HG03095 (cell line): Measurements from ENCODE around the gene DPT.
"Not testable (repeated sequence)": the region's sequence is repeated elsewhere in the genome, so short reads cannot be mapped to it uniquely, and the experiment has no call there.

Source experiments
- ATAC-seq: cut with Tn5 transposase; IDR thresholded peaks from one replicate; pipeline ENCODE4 v1.9.1; 2021; ENCODE audit warnings: moderate library complexity; ENCODE audit not compliant: unreplicated experiment

Gene DPT

DNA sequence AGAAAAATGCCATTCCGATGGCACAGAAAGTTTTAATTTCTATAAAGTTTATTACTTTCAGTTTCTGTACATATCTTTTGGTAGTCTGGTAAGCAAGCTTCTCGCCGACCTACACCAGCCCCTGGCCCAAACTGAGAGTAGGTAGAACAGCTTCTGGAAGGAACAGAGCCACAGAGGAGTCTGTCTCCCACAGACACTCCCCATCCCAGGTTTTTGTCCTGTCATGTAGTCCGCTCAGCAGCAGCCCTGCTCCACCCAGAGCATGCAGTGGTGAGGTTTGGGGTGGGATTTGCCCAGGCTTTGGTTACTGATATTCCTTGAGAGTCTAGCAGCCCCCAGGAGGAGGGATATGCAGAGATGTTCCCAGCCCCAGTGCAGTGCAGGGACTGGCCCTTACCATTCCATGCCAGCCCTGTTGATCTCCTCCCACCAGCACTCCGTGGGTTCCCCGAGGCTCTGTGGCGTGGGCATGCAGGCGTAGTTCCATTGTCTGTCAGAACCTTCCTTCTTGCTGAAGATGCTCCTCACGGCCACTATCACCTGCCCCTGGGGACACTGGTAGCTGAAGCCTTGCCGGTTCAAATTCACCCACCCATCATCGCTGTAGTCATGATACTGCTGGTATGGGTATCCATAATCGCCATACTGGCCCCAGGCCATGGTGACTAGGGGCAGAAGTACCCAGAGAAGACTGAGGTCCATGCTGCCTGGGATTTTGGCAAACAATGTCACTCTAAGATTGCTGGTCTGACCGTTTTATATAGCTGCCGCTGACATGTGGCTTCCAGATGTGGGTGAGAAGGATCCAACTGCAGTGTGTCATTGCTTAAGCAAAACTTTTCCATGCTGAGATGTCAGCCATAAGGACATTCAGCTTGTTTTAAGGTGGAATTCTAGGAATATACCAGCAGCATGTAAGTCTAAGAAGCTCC lies at the start of gene DPT:
Gene DPT, minus strand, starts transcription at position 734 of the 932 bp plus-strand sequence. Its CDS starts 32 bp downstream, at position 702.
- no peak for ATAC-seq

DNA sequence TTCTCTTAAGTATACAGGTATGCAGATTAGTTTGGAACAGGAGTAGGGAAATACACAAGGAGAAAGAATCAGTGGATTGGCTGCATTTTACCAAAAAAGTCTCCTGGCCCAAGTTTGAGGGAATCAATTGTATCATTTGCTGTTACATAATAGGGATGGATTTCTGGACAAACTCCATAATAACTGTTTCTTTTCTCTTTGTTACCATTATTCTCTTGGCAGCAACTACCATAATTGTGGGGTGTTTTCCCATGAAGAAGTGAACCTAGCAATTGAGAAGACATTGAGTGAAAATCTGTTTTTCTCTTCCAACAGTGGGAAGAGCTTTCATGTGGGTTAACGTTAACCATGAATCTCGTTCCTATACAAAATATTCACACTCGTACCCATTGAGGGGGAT lies 46.4 kb upstream of the DPT start:
- ATAC-seq, result no peak

DNA sequence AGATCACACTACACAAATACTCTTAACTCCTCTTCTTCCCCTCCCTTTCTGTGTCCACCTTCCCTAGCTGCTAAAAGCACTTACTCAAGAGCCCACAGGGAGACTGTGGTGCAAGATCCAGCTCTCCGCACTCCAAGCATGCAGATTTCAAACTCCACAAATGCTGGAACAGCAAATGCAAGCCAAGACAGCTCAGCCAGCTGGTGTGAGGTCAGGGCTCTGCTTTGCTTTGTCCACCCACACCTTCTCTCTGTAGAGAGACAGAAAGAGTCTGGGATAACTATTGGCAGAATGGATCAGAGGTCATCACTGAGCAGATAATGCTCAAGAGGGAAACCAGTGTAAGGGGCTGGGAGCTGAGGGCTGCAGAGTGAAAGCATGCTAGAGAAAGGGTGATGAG lies 45.2 kb upstream of the DPT start:
- no peak for ATAC-seq

DNA sequence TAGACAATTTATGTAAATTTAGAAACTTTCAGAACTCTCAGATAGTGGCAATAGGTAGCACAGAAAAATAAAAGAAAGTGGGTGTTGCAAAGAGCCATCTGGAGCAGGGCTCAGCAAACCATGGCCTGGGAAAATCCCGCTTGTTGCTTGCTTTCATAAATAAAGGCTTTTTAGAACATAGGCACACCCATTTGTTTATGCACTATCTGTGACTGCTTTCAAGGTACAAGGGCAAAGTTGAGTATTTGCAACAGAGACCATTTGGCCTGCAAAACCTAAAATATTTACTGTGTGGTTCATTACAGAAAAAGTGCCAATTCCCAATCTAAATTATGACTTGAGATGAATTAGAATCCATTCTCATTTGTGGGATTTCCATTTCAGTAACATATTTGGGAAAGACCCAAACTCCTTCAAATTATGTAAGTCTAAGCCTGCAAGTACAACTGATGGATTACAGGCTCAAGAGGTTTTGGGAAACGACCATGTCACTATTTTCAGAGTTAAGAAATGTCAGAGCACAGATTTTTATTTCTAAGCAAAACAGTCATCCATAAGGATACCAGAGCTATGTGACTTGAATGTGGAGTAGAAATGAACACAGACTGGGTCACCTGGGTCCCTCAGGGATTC lies 43.5 kb upstream of the DPT start:
- no peak for ATAC-seq

DNA sequence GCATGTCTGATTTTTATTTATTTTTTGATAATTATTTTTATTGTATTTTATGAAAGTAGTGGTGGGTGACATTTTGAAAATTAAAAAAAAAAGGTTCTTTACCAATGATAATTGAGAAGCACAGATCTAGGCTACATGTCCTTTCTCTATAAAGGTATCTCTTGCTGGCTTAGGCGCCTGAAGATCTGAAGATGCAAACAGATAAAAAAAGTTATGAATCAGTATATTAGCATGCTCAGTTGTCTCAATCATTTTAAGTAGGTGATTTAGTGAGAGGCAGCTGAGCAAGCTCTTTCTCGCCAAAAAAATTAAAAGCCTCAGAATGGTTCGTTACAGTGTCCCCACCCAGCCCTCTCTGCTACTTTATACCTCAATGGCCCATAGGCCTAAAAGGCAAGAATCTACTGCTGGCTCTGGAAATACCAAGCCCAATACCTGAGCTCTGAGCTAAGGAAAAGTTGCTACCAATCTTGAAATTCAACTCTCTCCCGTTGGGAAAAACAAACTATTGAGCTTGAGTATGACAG lies 42.2 kb upstream of the DPT start:
- no peak for ATAC-seq

DNA sequence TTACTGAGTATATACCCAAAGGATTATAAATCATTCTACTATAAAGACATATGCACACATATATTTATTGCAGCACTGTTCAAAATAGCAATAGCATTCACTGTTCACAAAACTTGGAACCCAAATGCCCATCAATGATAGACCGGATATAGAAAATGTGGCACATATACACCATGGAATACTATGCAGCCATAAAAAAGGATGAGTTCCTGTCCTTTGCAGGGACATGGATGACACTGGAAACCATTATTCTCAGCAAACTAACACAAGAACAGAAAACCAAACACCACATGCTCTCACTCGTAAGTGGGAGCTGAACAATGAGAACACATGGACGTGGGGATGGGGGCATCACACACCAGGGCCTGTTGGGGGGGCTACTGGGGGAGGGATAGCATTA lies 40.9 kb upstream of the DPT start:
- ATAC-seq, result not testable (repeated sequence)

DNA sequence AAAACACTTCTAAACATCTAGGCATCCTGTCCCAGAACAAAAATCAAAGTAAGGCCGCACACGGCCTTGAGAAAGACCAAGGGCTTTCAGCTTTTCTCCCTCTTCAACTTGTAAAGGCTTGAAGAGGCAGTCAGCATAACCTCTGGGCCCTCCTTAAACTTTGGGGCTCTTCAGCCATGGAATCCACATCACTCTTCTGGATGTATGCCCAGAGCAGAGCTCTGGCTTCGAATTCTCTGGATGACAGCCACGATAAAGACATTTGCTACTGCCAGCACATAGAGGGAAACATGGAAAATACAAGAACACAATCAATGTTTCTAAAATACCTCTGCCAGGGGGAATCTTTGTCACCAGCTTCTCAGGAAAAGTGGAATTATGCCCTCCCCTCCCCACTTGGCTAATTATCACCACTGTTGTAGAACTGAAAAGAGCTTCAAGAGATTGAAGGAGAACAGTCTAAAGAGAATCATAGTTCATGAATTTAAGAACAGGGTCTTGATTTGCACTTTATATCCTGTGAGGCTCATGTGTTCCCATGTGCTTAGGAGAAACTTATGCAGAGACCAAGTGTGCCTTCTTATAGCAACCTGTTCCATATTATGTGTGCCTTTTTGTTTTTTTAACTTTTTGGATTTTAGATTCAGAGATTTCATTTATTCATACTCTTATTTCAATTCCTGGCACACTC lies 39.0 kb upstream of the DPT start:
- ATAC-seq, result no peak

DNA sequence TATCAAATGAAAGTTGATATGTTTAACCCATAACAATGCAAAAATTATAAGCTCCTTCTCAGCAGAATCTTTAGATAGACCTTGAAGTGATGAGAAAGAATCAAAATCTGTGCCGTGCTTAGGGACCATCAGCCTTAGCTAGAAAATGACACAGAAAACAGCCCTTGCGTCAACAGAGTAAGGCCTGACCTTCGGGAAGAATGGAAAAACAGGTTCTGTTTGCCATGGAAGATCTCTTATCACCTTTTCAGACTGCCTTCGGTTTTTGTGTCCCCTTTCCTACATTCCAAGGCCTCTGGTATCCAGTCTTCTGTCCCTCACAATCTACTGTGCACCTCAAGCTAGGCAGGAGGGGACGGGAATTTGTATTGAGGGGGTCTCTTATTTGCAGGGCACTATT lies 37.6 kb upstream of the DPT start:
- ATAC-seq, result no peak

DNA sequence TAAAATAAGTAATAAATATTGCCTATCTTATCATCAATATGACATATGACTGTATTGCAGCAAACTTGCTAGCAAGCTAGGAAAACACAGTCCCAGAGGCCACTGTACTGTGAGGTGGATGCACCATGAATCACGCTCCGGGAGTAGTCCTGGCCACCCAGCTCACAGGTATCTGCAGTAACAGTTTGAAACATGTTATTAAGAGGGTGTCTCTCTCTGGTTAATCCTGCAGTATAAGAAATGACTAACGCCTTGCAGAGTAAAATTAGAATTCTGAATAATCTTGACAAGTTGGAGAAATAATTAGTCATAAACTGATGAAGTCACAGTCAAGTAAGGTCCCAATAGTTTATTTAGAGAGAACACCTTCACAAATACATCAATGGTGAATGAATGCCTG lies 34.0 kb upstream of the DPT start:
- no peak for ATAC-seq

DNA sequence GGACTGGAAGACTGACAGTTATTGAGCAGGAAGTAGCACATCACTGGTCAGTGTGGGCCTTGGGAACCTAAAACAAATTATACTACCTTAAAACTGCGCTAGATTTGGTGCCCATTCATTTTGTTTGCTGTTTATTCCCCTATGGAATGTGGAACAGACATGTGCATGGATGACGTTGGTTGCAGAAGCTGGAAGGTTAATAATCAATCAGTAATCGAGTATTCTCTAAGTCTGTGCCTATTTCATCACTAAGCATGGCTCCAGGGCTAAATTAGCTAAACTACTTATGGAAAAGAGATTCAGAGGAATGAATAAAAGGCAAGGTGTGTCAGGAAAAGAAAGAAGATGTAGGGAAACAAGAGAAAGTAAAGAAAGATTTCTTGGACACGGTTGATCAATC lies 33.5 kb upstream of the DPT start:
- ATAC-seq, result no peak

DNA sequence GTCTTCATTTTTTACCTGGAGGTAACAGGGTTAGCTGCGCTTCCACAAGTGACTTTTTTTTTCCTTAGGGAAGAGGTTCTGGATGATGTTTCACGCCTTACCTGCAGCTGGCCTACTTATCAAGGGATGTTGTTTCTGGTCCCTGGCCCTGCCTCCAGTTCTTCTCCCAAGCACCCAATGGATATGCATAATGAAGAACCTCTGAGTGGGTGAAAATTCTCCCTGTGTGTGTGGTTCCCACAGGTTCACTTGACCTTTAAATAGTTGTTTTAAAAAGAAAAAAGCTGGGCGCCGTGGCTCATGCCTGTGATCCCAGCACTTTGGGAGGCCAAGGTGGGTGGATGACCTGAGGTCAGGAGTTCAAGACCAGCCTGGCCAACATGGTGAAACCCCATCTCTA lies 31.8 kb upstream of the DPT start:
- no peak for ATAC-seq

DNA sequence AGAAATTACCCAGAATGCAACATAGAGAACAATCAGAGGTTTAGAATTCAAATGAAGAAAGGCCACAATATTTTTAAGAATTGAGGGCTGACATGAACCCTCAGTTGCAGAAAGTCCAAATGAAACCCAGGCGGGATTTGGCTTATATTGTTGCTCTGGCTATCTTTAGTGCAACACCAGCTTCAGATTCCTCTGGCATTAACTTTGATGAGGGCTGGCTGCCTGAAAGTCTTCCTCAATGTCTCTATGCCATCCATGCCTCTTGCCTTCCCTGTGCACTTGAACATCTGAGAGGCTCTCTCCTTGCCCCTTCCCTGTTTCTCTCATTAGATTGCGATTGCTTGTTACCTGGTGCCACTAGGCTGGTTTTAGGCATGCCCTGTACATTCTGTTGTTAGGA lies 31.2 kb upstream of the DPT start:
- ATAC-seq, result no peak

DNA sequence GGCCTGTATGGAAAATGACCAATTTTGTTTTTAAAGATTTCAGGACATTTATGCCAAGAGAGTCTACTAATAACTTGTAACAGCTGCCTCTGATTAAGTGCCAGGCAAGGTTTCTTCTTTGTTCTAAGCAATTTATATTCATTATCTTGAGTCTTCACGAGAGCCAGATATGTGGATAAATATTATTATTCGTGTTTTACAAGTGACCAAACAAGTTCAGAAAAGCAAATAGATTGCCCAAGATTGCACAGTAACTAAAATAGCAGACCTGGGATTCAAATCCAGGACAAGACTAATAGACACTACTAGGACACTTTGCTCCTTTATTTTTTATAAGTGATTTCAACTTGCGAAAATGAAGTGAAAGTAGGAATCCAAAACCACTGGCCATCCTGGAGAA lies 30.1 kb upstream of the DPT start:
- ATAC-seq, result no peak

DNA sequence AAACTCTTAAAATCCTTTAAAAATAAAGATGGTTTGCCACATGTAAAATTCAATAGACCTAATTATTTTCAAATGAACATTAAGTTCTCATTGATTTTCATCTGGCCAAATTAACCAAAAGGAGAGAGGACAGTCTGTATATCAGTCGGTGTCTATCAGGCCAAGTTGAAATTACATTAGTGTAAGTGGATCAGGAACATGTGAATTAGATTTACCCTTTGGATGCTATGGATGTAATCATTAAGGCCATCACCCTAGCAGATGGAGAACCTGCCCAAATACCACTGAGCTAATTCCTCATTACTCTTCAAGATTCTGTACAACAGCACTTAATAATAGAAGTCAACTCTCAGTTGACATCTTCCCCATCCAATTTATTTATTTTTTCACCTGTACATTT lies 29.5 kb upstream of the DPT start:
- no peak for ATAC-seq

DNA sequence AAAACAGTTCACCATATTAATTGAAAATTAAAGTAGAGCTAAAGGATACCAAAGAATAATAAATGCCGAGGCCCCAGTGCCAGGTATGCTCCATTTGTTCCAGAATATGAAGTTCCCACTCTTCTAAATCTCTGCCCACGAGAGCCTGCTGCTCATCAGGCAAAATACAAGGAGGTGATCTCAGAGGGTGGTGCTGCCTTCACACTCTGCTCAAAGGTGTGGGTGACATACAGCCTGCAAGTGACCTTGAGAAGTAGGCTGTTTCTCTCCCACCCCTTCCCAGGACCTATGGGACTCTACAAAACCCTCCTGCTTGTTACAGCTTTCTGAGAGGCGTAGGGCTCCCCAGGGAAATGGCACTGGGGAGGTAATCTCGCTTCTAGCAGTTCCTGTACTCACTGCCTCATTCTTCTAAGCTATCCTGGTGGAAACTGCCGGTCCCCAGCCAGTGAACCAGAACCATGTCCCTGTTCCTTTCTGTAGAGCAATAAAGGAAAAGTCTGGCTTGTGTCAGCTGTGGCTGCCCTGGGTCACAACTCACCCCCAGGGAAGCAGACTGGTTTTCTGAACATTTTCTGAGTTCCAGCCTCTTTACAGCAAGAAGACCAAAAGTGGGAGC lies 26.9 kb upstream of the DPT start:
- no peak for ATAC-seq

DNA sequence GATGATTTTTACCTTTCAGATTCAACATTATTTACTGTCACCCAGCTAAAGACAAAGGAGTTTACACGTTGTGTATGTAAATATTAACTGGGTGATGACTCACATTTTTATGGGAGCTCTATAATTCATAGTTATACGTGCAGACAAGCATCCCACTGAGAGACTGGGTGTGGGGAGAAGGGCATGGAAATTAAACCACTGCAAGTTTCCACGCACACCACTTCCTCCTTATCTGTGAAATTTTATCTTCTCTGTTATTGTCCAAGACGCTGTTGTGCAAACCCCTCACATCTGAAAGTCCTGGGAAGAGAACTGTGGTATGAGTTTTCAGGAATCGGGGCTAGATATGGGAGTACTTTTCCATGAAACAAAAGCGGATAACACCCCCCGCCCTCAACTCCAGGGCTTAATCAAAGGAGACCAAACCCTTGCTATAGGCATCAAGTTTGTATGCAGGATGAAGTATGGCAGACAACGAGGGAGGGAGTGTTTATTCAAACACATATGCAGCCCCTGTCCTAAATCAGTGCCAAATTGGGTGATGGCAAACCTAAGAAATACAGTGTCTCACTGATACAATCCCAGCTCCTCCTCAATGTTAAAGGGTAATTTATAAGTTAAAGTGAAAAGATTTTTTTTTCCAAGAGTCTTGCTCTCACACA lies 23.3 kb upstream of the DPT start:
- ATAC-seq, result no peak

DNA sequence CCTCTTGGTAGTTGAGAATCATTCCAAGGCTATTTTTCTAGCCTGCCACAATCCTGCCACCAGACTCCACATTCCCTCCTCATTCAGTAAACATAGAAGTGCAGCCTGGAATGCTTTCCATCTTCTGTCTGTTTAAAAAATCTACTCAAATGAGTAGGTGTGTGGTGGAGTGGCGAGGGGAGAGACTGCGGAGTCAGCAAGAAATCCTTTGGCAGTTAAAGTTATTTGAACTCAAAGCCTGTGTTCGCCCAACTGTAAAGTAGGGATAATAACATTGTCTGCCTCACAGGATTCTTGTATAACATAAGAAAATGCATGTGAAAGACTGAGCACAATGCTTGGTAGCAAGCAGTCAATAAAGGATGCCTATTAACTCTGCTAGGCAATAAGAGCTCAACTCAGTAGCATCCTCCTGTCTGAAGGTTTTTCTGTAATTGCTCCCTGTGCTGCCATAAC lies 22.2 kb upstream of the DPT start:
- ATAC-seq, result no peak

DNA sequence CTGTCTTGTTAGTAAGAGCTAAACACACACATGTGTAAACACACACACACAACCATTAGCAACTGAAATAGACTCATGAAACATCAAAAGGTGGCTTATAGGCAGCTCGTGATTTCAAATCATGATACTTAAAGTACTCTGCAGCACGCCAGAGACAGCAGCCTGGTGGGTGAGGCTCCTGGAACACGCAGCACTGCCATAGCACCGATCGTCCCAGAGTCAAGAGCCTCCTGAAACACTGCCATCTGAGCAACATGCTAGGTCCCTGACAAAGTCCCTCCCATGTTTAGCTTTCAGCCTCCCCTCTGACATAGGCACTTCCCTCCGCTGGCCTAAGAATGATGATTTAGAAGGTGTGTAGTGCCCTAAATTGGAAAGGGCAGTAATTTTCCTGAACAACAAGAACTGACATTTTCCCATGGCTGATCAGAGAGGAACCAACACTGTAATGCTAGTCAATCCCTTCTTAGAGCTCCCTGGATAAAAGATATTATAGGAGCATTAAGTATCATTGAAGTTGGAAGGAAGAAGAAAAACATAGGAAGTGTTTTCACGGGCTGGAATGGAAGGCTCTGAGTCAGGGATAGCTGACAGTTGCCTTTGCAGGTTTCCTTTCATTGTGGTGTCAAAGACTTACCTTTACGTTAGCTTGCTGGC lies 14.1 kb upstream of the DPT start:
- no peak for ATAC-seq

DNA sequence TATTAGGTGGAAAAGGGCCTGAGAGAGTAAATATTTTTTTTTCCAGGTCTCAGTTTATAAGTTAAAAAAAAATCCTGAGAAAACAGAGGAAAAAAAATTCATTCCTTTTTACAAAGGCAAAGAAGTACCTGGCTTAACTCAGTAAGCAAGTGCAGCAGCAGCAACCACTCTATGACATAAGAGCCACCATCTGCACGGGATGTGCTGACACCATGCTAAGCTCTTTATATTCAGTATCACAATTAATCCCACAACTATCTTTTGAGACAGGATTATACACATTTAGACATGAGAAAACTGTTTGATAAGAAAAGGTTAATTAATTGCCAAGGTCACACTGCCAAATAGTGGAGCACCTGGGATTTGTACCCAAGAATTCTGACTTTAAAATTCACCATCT lies 13.4 kb upstream of the DPT start:
- ATAC-seq, result no peak

DNA sequence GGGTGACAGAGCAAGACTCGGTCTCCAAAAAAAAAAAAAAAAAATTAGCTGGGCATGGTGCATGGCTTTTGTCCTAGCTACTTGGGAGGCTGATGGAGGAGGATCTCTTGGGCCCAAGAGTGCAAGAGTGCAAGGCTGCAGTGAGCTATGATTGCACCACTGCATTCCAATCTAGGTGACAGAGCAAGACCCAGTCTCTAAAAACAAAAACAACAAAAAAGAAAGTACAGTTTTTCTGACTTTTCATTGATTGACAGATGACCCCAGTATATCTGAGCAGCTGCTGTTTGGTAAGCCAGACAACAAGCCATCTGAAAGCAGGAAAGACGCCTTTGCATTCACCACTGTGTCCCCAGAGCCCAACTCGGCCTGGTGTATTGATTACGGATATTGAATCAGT lies 10.9 kb upstream of the DPT start:
- no peak for ATAC-seq
